ENCODE data around the gene OR13D1. TPM values are rescaled to one million over a fixed set of nuclear protein-coding genes. Genes with fewer than 3 reads are reported as not detected.

The OR13D1 gene, protein sequence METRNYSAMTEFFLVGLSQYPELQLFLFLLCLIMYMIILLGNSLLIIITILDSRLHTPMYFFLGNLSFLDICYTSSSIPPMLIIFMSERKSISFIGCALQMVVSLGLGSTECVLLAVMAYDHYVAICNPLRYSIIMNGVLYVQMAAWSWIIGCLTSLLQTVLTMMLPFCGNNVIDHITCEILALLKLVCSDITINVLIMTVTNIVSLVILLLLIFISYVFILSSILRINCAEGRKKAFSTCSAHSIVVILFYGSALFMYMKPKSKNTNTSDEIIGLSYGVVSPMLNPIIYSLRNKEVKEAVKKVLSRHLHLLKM
- total RNA-seq, result not detected

DNA sequence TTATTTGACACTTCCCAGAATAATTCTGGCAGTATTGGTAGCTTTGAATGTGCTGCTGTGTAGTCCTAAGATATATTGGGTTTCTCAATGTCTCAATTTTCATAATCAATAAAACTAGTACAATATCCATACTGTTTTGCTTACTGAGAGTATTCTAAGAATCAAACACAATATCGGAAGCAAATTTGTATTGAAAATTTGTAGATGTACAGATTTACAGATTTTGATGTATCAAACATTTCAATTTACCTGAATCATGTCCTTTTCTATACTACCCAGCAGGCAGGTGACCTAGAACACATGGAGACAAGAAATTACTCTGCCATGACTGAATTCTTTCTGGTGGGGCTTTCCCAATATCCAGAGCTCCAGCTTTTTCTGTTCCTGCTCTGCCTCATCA, at the start of gene OR13D1:
OR13D1 (plus strand) TSS at position 301 of the 400 bp plus-strand sequence; CDS start at position 301, 0 bp downstream.
- Histone ChIP-seq H3K4me3 (no peak within 1 kb of the TSS), H3K4me1 (no peaks in the 10 kb centered on the region), H3K27me3 (no peaks in the 10 kb centered on the region), H3K9me3 (no peaks in the 10 kb centered on the region), H3K27ac (no peak within 1 kb of the TSS), H3K36me3 (no peaks in the 10 kb centered on the region)
- no peak for DNase-seq (ENCODE audit: low spot score in 2 of 2)
- WGBS, 2 donors, result 93 to 94% methylated on average over 1 of the region's 1 CpG
- TF ChIP-seq, protein P1, sequence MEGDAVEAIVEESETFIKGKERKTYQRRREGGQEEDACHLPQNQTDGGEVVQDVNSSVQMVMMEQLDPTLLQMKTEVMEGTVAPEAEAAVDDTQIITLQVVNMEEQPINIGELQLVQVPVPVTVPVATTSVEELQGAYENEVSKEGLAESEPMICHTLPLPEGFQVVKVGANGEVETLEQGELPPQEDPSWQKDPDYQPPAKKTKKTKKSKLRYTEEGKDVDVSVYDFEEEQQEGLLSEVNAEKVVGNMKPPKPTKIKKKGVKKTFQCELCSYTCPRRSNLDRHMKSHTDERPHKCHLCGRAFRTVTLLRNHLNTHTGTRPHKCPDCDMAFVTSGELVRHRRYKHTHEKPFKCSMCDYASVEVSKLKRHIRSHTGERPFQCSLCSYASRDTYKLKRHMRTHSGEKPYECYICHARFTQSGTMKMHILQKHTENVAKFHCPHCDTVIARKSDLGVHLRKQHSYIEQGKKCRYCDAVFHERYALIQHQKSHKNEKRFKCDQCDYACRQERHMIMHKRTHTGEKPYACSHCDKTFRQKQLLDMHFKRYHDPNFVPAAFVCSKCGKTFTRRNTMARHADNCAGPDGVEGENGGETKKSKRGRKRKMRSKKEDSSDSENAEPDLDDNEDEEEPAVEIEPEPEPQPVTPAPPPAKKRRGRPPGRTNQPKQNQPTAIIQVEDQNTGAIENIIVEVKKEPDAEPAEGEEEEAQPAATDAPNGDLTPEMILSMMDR (IDR thresholded peaks at IDR 0.05), result no peak
- TF ChIP-seq EP300 (IDR thresholded peaks at IDR 0.05), result no peak
- no peak for TF ChIP-seq POLR2A (IDR thresholded peaks at IDR 0.05)

DNA sequence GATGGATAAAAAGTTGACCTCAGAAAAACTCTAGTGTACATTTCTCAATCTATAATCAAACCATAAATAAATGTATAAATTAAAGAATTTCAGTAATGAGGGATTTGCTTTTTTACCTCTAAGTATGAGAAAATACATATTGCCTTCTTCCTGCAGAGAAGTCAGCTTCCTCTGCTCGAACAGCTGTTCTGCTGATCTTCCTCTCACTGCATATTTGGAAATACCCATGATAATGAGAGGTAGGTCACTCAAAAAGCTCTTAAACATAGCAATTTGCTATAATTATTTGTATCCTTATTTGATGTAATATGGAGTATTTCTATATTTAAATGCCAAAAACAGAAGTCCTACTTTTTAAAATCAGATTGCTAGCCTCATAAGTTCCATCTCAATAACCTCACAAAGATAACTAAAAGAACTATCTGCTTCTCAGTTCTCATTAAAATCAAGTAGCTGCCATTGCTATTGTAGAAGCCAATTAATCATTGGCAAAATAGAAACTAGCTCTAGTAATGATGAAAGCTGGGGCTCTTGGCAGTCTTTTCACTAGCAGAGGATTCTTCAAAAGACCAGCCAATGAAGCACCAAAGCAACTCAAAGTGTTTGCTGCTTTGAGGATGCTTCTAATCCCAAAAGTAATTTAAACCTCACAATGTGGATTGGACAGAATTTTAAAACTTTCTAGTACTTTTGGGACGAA, 35.7 kb upstream of the OR13D1 start:
- 57 to 64% methylated on average over 2 of the region's 2 CpGs for WGBS, 2 donors
- no peaks in the 10 kb centered on the region for H3K4me1 ChIP-seq
- DNase-seq (ENCODE audit: low spot score in 2 of 2), result no peak
- no peaks in the 10 kb centered on the region for H3K36me3 ChIP-seq
- H3K27me3 ChIP-seq, result no peaks in the 10 kb centered on the region
- H3K27ac ChIP-seq, result no peak overlapping the region
- H3K9me3 ChIP-seq, result peaks cover 0 to 2% (median under 1%) of the 10 kb centered on the region in 4 donors
- TF ChIP-seq, protein P1 (IDR thresholded peaks at IDR 0.05), result no peak
- no peak for TF ChIP-seq EP300 (IDR thresholded peaks at IDR 0.05)
- TF ChIP-seq POLR2A (IDR thresholded peaks at IDR 0.05), result no peak
- no peak overlapping the region for H3K4me3 ChIP-seq

DNA sequence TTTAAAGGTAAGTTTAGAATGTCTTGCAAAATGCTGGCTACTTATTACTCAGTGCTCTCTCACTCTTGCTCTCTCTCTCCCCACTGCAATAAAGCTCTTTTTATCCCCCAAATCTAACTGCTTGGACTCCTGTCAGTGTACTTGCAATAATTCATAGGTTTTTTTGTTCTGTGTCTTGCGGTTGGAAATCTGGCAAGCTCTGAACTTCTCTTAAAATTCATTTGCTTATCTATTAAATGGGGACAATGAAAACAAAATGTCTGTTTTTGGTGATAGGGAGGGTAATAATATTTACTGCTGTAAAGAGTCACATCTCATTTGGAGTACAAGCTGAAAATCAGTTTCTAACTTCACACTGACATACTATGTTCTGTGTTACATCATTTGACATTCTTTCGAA, 18.7 kb upstream of the OR13D1 start:
- no peaks in the 10 kb centered on the region for H3K27me3 ChIP-seq
- WGBS, 2 donors, result 51 to 56% methylated on average over 2 of the region's 2 CpGs
- H3K4me1 ChIP-seq, result no peaks in the 10 kb centered on the region
- H3K27ac ChIP-seq, result no peak overlapping the region
- TF ChIP-seq POLR2A (IDR thresholded peaks at IDR 0.05) (no peak), EP300 (IDR thresholded peaks at IDR 0.05) (no peak)
- TF ChIP-seq, protein P1 (IDR thresholded peaks at IDR 0.05), result no peak
- H3K36me3 ChIP-seq, result no peaks in the 10 kb centered on the region
- H3K4me3 ChIP-seq, result no peak overlapping the region
- H3K9me3 ChIP-seq, result no peaks in the 10 kb centered on the region
- DNase-seq (ENCODE audit: low spot score in 2 of 2), result no peak

DNA sequence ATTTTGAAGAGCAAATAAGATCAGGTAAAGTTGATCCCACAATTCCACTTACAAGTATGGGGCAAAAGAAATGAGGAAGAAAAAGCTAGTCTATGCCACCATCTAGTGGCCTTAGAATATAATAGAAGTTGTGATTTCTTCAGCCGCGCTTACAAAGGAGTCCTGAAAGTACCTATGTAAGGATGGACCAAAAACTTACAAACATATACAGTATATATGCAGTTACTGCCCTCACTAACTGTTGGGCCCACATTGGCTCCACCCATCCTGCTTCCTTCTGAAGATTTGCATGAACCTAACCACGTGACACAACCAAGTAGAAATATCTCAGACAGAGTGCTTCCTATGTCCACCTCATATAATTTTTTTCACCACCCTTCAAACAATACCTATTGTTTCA, 11.7 kb upstream of the OR13D1 start:
- Histone ChIP-seq H3K4me1 (no peaks in the 10 kb centered on the region), H3K27ac (no peak overlapping the region), H3K9me3 (no peaks in the 10 kb centered on the region), H3K4me3 (no peak overlapping the region), H3K36me3 (no peaks in the 10 kb centered on the region), H3K27me3 (no peaks in the 10 kb centered on the region)
- WGBS, 2 donors, result 8 to 9% methylated on average over 3 of the region's 3 CpGs
- no peak for DNase-seq (ENCODE audit: low spot score in 2 of 2)
- no peak for TF ChIP-seq EP300 (IDR thresholded peaks at IDR 0.05)
- TF ChIP-seq POLR2A (IDR thresholded peaks at IDR 0.05), result no peak
- TF ChIP-seq, protein P1 (IDR thresholded peaks at IDR 0.05), result peak in 3 of 5 experiments; percentile 10 to 37 (median 28)

DNA sequence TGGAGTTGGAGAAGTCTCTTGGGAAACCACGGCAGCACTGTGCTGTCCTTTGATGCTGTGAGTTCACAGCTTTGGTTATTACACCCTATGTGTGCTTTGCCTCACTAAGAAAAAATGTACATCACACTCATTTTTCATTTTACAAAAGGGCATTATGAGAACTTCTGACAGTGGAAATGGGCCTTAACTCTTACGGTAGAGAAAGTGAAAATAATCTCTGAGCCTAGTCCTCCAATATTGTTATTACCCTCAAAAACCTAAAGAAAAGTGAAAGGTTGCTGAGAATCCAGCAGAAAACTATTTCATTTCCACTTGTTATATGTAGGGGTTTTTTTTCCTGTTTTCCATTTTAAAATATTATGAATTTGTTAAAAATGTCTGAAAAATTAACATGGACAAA, 8.2 kb upstream of the OR13D1 start:
- Histone ChIP-seq H3K27me3 (no peaks in the 10 kb centered on the region), H3K4me3 (no peak overlapping the region), H3K27ac (no peak overlapping the region), H3K4me1 (no peaks in the 10 kb centered on the region), H3K36me3 (no peaks in the 10 kb centered on the region), H3K9me3 (no peaks in the 10 kb centered on the region)
- TF ChIP-seq EP300 (IDR thresholded peaks at IDR 0.05), result no peak
- TF ChIP-seq POLR2A (IDR thresholded peaks at IDR 0.05), result no peak
- TF ChIP-seq, protein P1 (IDR thresholded peaks at IDR 0.05), result no peak
- no peak for DNase-seq (ENCODE audit: low spot score in 2 of 2)
- WGBS, 2 donors, result 20 to 35% methylated on average over 2 of the region's 2 CpGs
